Keratinocyte (primary cell): ENCODE measurements around the gene ENO3.

Experiments
- EZH2 ChIP-seq: IDR thresholded peaks from one replicate; pipeline ENCODE4 v1.6.1; 2012; ENCODE audit warnings: inconsistent platforms, mild to moderate bottlenecking, low read length, moderate library complexity
- TF ChIP-seq, protein P1 (sequence below), 3 experiments: IDR thresholded peaks in 1 of 3; conservative IDR thresholded peaks in 1 of 3; optimal IDR thresholded peaks in 1 of 3; 2 replicates in 2 of 3; 3 replicates in 1 of 3; pipeline versions ENCODE3 to v1.5.1; 2011; ENCODE audit warnings: low read length in 3 of 3, mild to moderate bottlenecking in 3 of 3, moderate library complexity in 2 of 3, control low read depth in 1 of 3, inconsistent platforms in 1 of 3; ENCODE audit not compliant: insufficient read depth in 2 of 3; ENCODE audit errors: extremely low read depth in 1 of 3

- TF ChIP-seq, protein P1, sequence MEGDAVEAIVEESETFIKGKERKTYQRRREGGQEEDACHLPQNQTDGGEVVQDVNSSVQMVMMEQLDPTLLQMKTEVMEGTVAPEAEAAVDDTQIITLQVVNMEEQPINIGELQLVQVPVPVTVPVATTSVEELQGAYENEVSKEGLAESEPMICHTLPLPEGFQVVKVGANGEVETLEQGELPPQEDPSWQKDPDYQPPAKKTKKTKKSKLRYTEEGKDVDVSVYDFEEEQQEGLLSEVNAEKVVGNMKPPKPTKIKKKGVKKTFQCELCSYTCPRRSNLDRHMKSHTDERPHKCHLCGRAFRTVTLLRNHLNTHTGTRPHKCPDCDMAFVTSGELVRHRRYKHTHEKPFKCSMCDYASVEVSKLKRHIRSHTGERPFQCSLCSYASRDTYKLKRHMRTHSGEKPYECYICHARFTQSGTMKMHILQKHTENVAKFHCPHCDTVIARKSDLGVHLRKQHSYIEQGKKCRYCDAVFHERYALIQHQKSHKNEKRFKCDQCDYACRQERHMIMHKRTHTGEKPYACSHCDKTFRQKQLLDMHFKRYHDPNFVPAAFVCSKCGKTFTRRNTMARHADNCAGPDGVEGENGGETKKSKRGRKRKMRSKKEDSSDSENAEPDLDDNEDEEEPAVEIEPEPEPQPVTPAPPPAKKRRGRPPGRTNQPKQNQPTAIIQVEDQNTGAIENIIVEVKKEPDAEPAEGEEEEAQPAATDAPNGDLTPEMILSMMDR (optimal IDR thresholded peaks at IDR 0.05 in 1 of 3, IDR thresholded peaks at IDR 0.05 in 1 of 3, conservative IDR thresholded peaks at IDR 0.05 in 1 of 3; ENCODE audit: extremely low read depth in 1 of 3, insufficient read depth in 2 of 3, low read length in 3 of 3), result no peak
- TF ChIP-seq EZH2, result no peak
These were observed 13.4 kb upstream of the ENO3 start for GRCh38 chr17:4937553-4937952.
